Subcutaneous abdominal adipose tissue (tissue), 5 donors: ENCODE measurements around the gene MRPL54.

Source experiments
- H3K27ac ChIP-seq: one replicate; pipeline ENCODE4 v1.7.0; 2013; ENCODE audit warnings: low read depth, mild to moderate bottlenecking, inconsistent platforms, low read length, moderate library complexity
- H3K27me3 ChIP-seq, 5 donors: one replicate each; pipeline ENCODE4 v1.7.0; 2013; ENCODE audit warnings: low read length in 5 of 5, inconsistent platforms in 1 of 5; ENCODE audit not compliant: control insufficient read depth in 5 of 5, insufficient read depth in 4 of 5
- H3K36me3 ChIP-seq, 5 donors: one replicate each; pipeline ENCODE4 v1.7.0; 2013; ENCODE audit warnings: low read length in 5 of 5; ENCODE audit not compliant: control insufficient read depth in 5 of 5, insufficient read depth in 5 of 5
- H3K4me1 ChIP-seq, 5 donors: one replicate each; pipeline ENCODE4 v1.7.0; 2013; ENCODE audit warnings: low read length in 5 of 5, mild to moderate bottlenecking in 3 of 5, moderate library complexity in 1 of 5; ENCODE audit not compliant: control insufficient read depth in 5 of 5, insufficient read depth in 5 of 5
- H3K4me3 ChIP-seq, 5 donors: one replicate each; pipeline ENCODE4 v1.7.0; 2013; ENCODE audit warnings: low read length in 5 of 5, low read depth in 1 of 5
- H3K9ac ChIP-seq, 5 donors: one replicate each; pipeline ENCODE4 v1.7.0; 2013; ENCODE audit warnings: low read length in 5 of 5, mild to moderate bottlenecking in 4 of 5, moderate library complexity in 3 of 5
- H3K9me3 ChIP-seq, 5 donors: one replicate each; pipeline ENCODE4 v1.7.0; 2013; ENCODE audit warnings: low read length in 5 of 5; ENCODE audit not compliant: control insufficient read depth in 5 of 5
- donor health status: healthy.
- donor health status: healthy.
- donor health status: healthy.
- donor health status: healthy.
- donor health status: healthy.

The MRPL54 gene

DNA sequence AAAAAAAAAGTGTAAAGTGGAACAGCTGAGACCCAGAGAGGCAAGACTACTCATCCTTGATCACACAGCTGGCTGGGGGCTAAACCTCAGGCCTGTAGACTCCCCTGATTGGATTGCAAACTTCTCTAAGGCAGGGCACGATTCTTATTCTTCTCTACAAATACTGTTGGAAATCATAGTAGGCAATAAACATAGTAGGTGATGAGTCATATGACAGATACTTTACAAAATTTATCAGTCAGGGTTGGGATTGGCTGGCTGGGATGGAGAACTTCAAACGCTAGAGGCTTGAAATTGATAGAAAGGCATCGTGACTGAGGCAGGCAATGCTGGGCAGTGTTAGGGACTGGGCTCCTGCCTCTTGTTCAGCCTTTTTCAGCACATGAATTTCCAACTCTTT is 29.6 kb downstream of the MRPL54 start:
- Histone ChIP-seq H3K27me3 (peaks cover 0 to 7% (median 4%) of the 10 kb centered on the region in 5 donors), H3K4me1 (no peaks in the 10 kb centered on the region), H3K36me3 (no peaks in the 10 kb centered on the region), H3K9me3 (peaks cover 4 to 21% (median 16%) of the 10 kb centered on the region in 5 donors), H3K27ac (no peak overlapping the region), H3K9ac (no peak overlapping the region), H3K4me3 (no peak overlapping the region)

DNA sequence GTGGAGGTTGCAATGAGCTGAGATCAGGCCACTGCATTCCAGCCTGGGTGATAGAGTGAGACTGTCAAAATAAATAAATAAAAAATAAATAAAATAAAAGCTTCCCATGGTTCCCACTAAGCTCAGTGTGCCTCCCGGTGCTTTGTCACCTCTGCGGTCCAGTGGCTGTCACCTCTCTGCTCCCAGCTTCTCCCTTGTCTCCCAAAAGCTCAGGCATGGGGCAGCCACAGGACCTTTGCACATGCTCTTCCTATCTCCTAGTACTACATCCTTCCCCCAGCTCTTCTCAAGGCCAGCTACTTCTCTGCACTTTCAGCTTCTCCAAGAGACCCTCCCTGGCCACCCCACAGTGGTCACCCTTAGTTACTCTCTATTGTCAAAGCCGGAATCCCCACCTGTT is 31.3 kb downstream of the MRPL54 start:
- Histone ChIP-seq H3K9ac (no peak overlapping the region), H3K27me3 (peaks cover 0 to 7% (median 4%) of the 10 kb centered on the region in 5 donors), H3K4me3 (no peak overlapping the region), H3K36me3 (no peaks in the 10 kb centered on the region), H3K4me1 (no peaks in the 10 kb centered on the region), H3K9me3 (peaks cover 4 to 21% (median 16%) of the 10 kb centered on the region in 5 donors), H3K27ac (no peak overlapping the region)

DNA sequence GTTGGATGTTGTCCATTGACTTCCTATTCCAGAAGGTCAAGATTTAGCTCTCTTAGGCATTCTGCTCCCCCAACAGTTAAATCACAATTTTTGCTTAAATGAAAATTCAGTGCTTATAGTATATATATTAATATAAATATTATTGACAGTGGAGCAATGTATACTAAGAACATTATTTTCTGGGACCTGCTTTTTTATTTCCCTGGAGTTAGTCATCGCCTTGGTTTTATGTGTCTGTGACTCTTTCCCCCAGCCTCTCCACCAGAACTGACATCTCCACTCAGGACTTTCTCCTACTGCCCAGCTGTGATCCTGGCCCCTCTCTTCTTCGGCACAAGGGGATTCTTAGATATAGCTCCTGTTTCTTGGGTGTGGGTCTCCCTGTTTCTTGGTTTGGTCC is 33.9 kb downstream of the MRPL54 start:
- Histone ChIP-seq H3K4me1 (peaks cover 0 to 4% (median 2%) of the 10 kb centered on the region in 5 donors), H3K27me3 (peaks cover 0 to 13% (median 13%) of the 10 kb centered on the region in 5 donors), H3K27ac (no peak overlapping the region), H3K36me3 (no peaks in the 10 kb centered on the region), H3K4me3 (no peak overlapping the region), H3K9me3 (peaks cover 0 to 11% (median 9%) of the 10 kb centered on the region in 5 donors), H3K9ac (no peak overlapping the region)

DNA sequence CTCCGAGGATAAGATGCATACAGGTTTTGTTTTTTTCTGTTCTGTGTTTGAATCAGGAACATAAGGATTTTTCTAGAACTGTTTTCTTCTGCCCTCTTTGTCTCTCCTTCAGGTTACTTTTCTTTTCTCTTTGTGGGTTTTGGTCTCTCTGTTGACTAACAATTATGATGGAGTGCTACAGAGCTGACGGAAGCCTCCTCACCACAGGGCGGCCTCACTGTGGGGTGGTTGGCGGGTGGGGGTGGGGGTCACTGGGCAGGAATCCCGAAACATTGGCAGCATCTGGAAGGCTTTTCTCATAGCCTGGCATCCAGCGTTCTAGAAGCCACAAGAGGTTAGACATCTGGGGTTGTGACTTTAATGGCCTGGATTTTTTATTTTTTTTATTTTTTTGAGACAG is 35.7 kb downstream of the MRPL54 start:
- peaks cover 0 to 10% (median 9%) of the 10 kb centered on the region in 5 donors for H3K9me3 ChIP-seq
- H3K27me3 ChIP-seq: peaks cover 5 to 27% (median 20%) of the 10 kb centered on the region in 5 donors
- peaks cover 0 to 10% (median 7%) of the 10 kb centered on the region in 5 donors for H3K4me1 ChIP-seq
- H3K9ac ChIP-seq: no peak overlapping the region
- no peak overlapping the region for H3K4me3 ChIP-seq
- H3K36me3 ChIP-seq: no peaks in the 10 kb centered on the region
- no peak overlapping the region for H3K27ac ChIP-seq

DNA sequence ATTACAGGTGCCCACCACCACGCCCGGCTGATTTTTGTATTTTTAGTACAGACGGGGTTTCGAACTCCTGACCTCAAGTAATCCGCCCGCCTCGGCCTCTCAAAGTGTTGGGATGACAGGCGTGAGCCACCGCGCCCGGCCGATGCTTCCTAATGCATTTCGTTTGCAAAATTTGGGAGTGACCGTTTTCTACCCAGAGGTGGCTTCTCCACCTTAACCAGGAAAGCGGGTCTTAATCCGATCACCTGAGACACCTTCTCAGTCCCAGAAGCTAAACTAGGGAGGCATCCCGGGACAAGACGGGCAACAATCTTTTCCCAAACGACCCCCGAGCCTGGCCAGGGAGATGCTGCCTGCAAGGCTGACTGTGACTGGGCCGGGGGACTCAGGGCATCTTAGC is 38.5 kb downstream of the MRPL54 start:
- Histone ChIP-seq H3K27me3 (peaks cover 5 to 37% (median 29%) of the 10 kb centered on the region in 5 donors), H3K36me3 (no peaks in the 10 kb centered on the region), H3K9me3 (peaks cover 0 to 9% (median 9%) of the 10 kb centered on the region in 5 donors), H3K27ac (no peak overlapping the region), H3K4me1 (peaks cover 0 to 10% (median 7%) of the 10 kb centered on the region in 5 donors), H3K9ac (no peak overlapping the region), H3K4me3 (peak overlapping the region in 1 of 5 donors; percentile 34)

DNA sequence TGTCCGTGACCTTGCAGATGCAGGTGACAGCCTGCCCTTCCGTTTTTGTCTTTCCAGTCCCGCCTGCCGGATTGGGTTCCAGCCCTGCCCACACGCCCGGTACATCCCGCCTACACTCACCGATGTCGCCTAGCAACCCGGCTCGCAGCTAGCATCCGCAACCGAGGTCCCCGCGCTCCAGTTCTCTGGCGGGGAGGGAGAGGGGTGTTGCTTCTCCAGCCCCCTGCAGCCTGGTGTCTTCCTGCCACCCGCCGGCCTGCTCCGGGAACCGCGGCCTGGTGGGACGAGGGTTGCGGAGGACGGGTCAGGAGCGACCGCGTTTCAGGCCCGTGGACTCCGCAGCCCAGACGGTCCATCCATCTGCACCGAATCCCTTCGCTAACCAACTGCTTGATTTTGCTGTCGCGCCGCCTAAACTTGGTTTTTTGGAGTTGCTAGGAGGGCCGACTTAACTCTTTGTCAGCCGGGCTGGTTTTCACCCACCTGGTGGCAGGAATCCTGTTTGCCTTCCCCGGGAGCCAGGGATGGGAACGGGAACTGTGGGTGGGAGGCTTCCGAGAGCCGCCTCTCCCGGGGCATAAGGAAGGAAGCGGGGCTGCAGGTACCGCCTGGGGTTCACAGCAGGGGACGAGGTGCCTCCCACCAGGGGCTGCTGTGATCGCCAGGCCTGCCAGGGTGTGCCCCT is 39.1 kb downstream of the MRPL54 start:
- Histone ChIP-seq H3K27me3 (peaks cover 5 to 37% (median 29%) of the 10 kb centered on the region in 5 donors), H3K36me3 (no peaks in the 10 kb centered on the region), H3K27ac (no peak overlapping the region), H3K9me3 (peaks cover 0 to 5% (median 4%) of the 10 kb centered on the region in 5 donors), H3K9ac (no peak overlapping the region), H3K4me1 (peaks cover 0 to 10% (median 7%) of the 10 kb centered on the region in 5 donors), H3K4me3 (peak overlapping the region in 2 of 5 donors; percentile 18 to 34)

DNA sequence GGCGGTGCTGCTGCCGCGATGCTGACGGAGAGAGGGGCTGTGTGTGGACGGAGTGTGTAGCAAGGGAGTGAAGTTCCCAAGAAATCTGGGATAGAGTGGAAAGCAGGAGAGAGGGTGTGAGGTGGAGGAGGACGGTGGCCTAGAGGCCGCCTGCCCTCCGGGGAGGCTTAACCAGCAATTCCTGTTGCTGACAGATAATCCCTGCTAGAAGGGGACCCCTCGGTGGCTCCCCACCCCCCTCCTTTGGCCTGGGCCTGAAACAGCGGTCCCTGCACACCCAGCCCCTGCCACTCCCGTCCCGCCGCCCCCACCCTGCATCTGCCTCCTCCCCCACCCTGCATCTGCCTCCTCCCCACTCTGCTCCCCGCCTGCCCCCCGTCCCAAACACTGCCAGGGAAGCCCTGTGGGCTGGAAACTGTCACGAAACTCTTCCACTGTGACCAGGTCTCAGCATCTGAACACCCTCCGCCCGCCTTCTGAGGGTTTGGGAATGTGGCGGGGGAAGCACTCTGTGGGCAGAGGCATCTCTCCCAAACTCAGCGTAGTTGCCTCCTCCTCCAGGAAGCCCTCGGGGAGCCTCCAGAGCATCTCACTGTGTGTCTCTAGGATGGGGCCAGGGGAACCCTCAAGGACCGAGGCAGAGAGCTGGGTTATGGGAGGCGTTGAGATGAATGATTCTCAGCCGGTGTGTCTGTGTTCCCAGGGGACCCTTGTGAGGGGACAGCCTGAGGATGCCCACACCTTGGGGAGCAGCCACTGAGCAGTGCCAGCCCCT is 40.8 kb downstream of the MRPL54 start:
- Histone ChIP-seq H3K27me3 (peaks cover 5 to 37% (median 30%) of the 10 kb centered on the region in 5 donors), H3K36me3 (no peaks in the 10 kb centered on the region), H3K9ac (no peak overlapping the region), H3K4me3 (no peak overlapping the region), H3K9me3 (peaks cover 0 to 9% (median 0%) of the 10 kb centered on the region in 5 donors), H3K27ac (no peak overlapping the region), H3K4me1 (peaks cover 0 to 12% (median 7%) of the 10 kb centered on the region in 5 donors)

DNA sequence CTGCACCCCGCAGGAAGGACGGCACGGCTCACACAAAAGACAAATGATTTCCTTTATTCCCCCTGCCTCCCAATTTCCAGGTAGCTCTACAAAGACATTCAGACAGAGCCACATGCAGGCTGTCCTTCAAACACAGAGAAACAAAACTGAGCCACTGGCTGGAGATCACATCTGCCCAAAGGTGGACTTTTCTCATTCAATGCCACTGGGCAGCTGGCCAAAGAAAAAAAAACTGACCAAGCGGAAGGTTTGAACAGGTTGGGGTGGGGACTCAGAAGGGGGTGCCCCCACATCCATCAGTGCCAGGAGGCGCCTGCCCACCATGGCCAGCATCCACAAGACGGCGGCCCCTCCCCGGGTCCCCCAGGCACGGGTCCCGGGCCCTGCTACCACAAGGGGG is 41.5 kb downstream of the MRPL54 start:
- Histone ChIP-seq H3K36me3 (no peaks in the 10 kb centered on the region), H3K4me3 (no peak overlapping the region), H3K9ac (no peak overlapping the region), H3K4me1 (peaks cover 0 to 12% (median 7%) of the 10 kb centered on the region in 5 donors), H3K9me3 (peaks cover 0 to 9% (median 0%) of the 10 kb centered on the region in 5 donors), H3K27me3 (peaks cover 5 to 37% (median 28%) of the 10 kb centered on the region in 5 donors), H3K27ac (no peak overlapping the region)

DNA sequence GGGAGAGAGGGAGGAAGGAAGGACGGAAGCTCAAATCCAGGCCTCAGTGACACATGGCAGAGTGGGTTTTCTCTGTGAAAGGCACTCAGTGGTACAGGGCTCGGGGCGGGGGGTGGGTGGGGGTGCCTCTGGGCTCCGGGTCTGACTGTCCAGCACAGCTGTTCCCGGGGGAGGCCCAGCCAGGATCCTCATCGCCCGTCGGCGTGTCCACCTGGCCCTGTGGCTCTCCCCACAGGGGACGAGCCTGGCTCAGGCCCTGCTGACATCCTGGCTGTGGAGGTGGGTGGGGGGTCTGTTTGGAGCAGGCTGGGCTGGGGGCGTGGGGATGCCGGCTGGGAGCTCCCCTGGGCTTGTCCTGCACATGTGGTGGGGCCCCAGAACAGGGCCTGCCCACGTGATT is 41.9 kb downstream of the MRPL54 start:
- Histone ChIP-seq H3K27ac (no peak overlapping the region), H3K4me3 (no peak overlapping the region), H3K9ac (no peak overlapping the region), H3K36me3 (no peaks in the 10 kb centered on the region), H3K27me3 (peaks cover 5 to 33% (median 25%) of the 10 kb centered on the region in 5 donors), H3K4me1 (peaks cover 0 to 12% (median 7%) of the 10 kb centered on the region in 5 donors), H3K9me3 (peaks cover 0 to 9% (median 0%) of the 10 kb centered on the region in 5 donors)

DNA sequence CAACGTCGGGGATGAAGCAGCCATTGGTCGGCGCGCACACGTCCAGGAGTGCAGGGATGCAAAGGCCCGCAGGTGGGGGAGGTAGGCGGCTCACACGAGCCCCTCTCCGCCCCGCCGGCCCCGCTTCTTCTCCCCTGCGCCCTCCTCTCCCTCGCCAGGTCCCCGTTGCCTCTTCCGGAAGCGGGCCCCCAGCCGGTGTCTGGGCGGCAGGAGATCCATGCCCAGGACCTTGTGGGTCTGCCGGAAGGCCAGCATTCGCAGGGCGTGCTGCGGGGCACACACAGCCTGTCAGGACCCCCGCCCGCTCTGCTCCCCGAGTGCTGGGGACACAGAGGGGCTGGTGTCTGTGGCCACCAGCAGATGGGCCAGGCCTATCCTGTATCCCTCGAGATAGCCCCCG is 43.4 kb downstream of the MRPL54 start:
- Histone ChIP-seq H3K36me3 (no peaks in the 10 kb centered on the region), H3K9ac (no peak overlapping the region), H3K9me3 (peaks cover 0 to 9% (median 0%) of the 10 kb centered on the region in 5 donors), H3K4me3 (no peak overlapping the region), H3K27me3 (peaks cover 8 to 31% (median 28%) of the 10 kb centered on the region in 5 donors), H3K27ac (no peak overlapping the region), H3K4me1 (peaks cover 0 to 14% (median 7%) of the 10 kb centered on the region in 5 donors)
